Stimulated activated CD8-positive, alpha-beta memory T cell treated with anti-CD3 and anti-CD28 coated beads, Interleukin-12 subunit alpha, Interleukin-12 subunit beta, amount 100 ng/mL, for 1 hour (primary cell): ENCODE measurements around the gene ARHGEF6.

Experiments
- DNase-seq: peaks from one replicate; pipeline ENCODE4 v3.0.0-alpha.2; 2020; ENCODE audit warnings: low read depth

Gene ARHGEF6

GRCh38 chrX:136694431-136695087 is 86.2 kb downstream of the ARHGEF6 start:
- no peak for DNase-seq

DNA sequence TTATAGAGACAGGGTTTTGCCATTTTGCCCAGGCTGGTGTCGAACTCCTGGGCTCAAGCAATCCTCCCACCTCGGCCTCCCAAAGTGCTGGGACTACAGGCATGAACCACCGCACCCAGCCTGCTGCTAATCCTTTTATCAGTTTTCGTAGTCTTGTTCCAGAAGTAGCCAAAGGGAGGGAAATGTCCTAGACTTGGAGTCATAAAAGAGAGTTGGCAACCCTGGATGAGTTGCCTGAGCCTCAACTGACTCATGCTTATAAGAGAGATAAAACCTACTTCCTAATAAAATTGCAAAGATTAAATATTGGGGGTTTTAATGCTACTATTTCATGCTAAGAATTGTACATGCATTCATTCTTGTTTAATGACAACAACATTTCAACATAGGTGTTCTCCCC is 88.5 kb downstream of the ARHGEF6 start:
- DNase-seq = no peak

DNA sequence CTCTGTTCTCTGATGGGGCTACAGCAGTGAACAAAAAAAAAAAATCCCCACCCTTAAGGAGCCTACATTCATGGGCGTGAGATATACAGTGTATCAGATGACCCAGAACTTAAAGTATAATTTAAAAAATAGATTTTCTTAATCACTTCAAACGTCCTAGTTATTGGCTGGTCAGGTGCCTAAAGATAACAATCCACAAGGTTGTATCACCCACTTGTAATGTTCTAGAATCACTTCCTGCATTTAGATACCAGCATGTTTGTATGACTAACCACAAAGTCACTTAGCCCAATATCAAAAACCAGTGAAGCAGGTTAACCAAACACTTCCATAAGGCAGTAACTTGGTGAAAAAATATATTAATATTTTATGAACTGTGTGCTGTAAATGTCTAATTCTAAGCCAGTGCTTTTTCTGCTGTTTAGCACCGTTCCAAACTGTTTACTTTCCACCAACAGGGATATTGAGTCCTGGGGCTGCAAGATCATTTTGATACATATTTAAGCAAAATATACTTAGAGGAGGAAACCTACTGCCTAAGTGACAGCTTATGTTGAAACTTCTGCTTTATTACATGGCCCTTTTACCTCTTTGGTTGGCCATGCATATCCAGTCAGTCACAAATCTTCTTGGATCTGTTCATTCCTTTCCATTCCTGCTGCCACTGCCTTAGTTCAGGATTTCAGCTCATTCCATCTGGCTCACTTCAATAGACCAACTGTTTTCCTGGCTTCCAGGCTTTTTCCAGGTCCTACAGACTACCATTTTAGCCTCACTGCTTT is 89.5 kb downstream of the ARHGEF6 start:
- no peak for DNase-seq

GRCh38 chrX:136689436-136689835 is 91.3 kb downstream of the ARHGEF6 start:
- DNase-seq = no peak

DNA sequence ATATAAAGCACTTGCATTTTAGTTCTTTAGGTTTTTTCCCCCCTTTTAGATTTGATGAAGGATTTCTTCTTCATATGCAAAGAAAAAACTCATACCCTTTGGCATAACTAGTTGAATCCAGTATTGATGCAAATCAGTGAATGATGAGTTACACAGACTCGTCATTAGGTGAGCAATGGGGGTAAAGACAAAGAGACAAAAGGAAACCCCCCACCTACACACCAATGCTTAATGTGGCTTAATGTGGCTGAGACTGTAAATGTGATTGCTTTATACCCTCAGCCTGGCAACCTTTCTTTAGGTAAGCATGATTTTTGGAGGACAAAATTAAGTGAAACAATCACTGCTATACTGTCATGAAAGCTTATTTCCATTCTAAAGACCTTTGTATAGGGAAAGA is 93.3 kb downstream of the ARHGEF6 start:
- no peak for DNase-seq

GRCh38 chrX:136684120-136684519 is 96.6 kb downstream of the ARHGEF6 start:
- DNase-seq = no peak

- DNase-seq = no peak
Observed at GRCh38 chrX:136679531-136679930, 101.2 kb downstream of the ARHGEF6 start.

DNA sequence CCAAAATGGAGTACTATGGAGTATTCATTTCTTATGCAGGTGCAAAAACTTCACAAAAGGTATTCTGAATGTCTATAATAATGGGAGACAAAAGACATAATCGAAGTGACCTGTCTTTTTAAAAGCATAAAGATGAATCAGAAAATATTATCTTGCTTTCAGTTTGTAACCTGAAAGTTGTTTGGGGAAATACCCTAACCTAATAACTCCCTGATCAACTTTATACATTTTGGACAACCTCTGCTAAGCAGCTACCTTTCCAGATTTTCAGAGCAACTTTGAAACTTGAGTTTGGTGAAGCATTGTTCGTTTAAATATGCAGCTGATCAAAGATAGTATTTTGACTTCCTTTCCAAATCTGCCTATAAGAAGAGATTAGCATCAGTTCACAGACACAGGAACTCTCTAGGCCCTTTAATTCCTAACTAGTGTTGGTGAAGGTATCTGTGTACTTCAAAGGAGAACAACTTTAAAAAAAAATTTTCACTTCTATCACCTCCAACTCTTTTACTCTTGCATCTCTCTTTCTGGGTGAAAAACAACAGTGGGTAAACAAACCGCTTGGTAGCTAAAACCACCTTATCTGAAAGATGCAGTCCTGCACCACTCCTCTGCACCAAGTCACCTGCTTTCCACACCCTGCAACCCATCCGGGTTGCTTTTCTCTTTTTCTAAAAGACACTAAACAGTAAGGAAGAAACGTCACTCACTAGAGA is 106.3 kb downstream of the ARHGEF6 start:
- DNase-seq = no peak

- no peak for DNase-seq
Observed at GRCh38 chrX:136671006-136671610, 109.6 kb downstream of the ARHGEF6 start.

DNA sequence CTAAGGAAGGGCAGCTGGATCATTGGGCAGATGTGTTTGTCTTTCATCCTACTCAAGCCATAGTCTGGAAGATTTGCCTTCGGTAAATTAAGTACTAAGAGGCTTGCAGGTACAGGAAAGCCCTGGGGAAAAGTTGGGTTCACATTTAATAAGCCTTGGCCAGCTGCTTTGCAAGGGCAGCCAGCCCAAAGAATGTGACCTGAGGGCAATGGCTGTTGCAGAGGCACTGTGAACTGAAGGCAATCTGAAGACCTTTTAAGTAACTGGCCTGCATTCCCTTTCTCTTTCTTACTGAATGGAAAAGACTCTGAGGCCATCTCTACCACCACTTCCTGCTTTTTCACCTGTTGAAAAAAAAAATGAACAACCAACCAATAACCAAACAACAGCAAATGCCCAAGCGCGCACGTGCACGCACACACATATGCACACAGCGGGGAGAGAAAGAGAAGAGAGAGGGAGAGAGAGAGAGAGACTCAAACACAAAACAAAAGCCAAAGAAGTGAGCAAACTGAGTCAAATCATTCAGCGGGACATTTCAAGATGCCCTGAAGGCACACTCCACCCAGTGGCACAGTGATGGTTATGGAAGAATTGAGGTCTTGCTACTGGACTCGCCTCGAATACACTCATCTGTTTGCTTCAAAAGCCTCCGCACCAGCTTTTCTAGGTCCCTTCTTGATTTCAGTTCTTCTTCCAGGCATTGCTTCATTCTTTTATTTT is 113.1 kb downstream of the ARHGEF6 start:
- no peak for DNase-seq

GRCh38 chrX:136666088-136666487 is 114.6 kb downstream of the ARHGEF6 start:
- no peak for DNase-seq

- DNase-seq = no peak
Observed at GRCh38 chrX:136665258-136665900, 115.4 kb downstream of the ARHGEF6 start.

DNA sequence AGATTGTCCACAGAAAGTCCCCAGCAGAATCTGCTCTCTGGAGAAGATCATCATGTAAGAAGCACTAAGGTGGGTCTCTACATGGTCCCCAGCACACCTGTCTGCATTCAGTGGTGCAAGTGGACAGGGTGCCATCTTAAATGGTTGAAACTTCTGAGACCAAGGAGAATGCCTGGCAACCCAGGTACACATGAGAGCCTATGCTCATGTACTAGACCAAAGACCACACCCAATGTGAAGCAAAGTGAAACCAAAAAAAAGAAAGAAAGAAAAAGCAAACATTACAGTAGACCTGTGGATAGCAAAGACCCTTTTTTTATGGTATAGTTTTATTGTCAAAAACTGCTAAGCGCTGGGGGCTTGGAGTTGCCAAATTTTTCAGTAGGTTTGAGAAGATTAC is 117.8 kb downstream of the ARHGEF6 start:
- DNase-seq = no peak

- no peak for DNase-seq
Observed at GRCh38 chrX:136662104-136662503, 118.6 kb downstream of the ARHGEF6 start.

- no peak for DNase-seq
Observed at GRCh38 chrX:136660896-136661295, 119.8 kb downstream of the ARHGEF6 start.

DNA sequence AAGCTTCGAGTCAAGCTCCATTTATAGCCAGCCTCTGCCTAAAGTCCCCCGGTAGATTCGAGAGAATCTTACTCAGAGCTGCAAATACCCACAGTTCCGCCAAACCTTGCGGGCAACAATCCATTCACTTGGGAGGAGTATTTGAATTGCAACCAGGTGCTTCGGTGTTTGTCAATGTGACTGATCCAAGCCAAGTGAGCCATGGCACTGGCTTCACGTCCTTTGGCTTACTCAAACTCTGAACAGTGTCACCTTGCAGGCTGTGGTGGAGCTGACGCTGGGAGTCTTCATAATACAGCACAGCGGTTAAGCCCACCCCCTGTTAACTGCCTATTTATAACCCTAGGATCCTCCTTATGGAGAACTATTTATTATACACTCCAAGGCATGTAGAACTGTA is 121.6 kb downstream of the ARHGEF6 start:
- no peak for DNase-seq

GRCh38 chrX:136658151-136658550 is 122.6 kb downstream of the ARHGEF6 start:
- no peak for DNase-seq

DNA sequence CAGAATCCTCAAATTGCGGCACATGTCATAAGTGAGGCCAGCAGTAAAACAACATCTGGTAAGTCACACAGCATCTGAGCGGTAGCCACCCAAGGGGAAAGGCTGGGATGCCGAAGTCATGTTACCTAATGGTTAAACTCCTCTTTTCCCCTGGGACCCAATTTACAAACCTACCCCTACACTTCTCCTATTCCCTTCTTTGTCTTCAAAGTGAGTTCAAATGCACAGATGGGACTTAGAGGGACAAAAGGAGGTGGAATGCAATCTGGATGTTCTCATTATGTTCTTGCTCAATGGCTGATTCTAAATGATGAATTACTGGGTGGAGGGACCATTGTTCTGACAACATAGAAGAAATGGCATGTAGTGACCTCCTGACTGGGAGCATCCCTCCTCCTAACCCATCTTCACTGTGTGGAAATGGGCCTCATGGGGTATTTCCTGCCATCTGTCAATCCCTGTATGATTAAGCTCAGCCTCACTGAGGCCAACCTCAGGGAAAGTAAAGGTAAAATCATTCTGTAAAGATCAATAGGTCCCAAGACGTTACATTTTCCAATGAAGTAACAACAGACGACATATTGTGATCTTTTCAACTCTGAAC is 124.3 kb downstream of the ARHGEF6 start:
- no peak for DNase-seq

- DNase-seq = no peak
Observed at GRCh38 chrX:136652822-136653723, 127.7 kb downstream of the ARHGEF6 start.

DNA sequence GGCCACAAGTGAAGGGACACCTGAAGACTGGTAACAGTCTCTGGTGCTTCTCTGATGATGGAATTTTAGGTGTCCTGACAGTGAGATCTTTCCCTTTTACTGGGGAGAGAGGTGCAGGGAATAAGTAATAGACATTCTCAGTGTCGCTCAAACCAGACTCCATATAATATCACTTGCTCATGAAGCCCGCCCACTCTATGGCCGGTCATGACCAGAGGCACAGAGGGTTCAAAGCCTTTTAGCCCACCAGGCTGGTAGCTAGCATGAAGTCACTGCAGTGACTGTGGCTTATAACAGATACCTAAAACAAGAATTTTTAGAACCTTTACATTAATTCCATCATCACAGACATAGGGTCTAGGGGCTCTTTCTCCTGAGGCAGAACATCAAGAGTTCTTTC is 129.9 kb downstream of the ARHGEF6 start:
- DNase-seq = no peak
